ENCODE measurements around the gene HDAC9.
A peak's percentile ranks its signal among the peaks of the same experiment; 100 is the strongest.

Gene HDAC9

GRCh38 chr7:18541871-18542212, 46.3 kb downstream of the HDAC9 start:
- Histone ChIP-seq H2BK120ac (ENCODE audit: low read depth, low read length) (no peak overlapping the region), H3K4ac (ENCODE audit: low read depth, low read length) (no peak overlapping the region), H3K4me1 (ENCODE audit: control insufficient read depth, low read depth, low read length) (no peaks in the 10 kb centered on the region), H3K4me3 (ENCODE audit: low read length) (no peak overlapping the region), H2BK5ac (ENCODE audit: low read length) (no peak overlapping the region), H4K5ac (ENCODE audit: low read length) (no peak overlapping the region), H3K9ac (ENCODE audit: low read length) (no peak overlapping the region), H3K23ac (ENCODE audit: low read length) (no peak overlapping the region), H3K18ac (ENCODE audit: low read length) (no peak overlapping the region), H2BK15ac (replicated peaks; ENCODE audit: low read depth) (no peak overlapping the region), H2AK5ac (ENCODE audit: low read length) (no peak overlapping the region), H3K4me2 (ENCODE audit: low read length) (no peak overlapping the region), H3K27me3 (ENCODE audit: insufficient read depth, low read length, poor library complexity) (no peaks in the 10 kb centered on the region), H3K36me3 (ENCODE audit: control insufficient read depth, insufficient read depth, low read length) (no peaks in the 10 kb centered on the region), H3K27ac (ENCODE audit: low read depth, low read length) (no peak overlapping the region), H3K56ac (ENCODE audit: low read length) (no peak overlapping the region), H3K79me1 (ENCODE audit: low read length) (no peaks in the 10 kb centered on the region), H4K8ac (ENCODE audit: low read depth, low read length) (no peak overlapping the region), H3K79me2 (ENCODE audit: control insufficient read depth, insufficient read depth, low read length) (no peaks in the 10 kb centered on the region)
- DNase-seq = no peak
- WGBS (ENCODE audit: extremely low coverage, insufficient coverage, low lambda C conversion rate) = no CpG with 5 or more reads among the region's 6 CpGs

- no peak overlapping the region for H4K8ac ChIP-seq (ENCODE audit: low read depth, low read length)
- H2AK5ac ChIP-seq (ENCODE audit: low read length) = no peak overlapping the region
- no peak overlapping the region for H2BK120ac ChIP-seq (ENCODE audit: low read depth, low read length)
- DNase-seq = no peak
- H2BK5ac ChIP-seq (ENCODE audit: low read length) = no peak overlapping the region
- WGBS (ENCODE audit: extremely low coverage, insufficient coverage, low lambda C conversion rate) = no CpG with 5 or more reads among the region's 3 CpGs
- no peak overlapping the region for H3K9ac ChIP-seq (ENCODE audit: low read length)
- no peak overlapping the region for H3K18ac ChIP-seq (ENCODE audit: low read length)
- H3K27ac ChIP-seq (ENCODE audit: low read depth, low read length) = no peak overlapping the region
- H3K27me3 ChIP-seq (ENCODE audit: insufficient read depth, low read length, poor library complexity) = no peaks in the 10 kb centered on the region
- no peak overlapping the region for H3K4me3 ChIP-seq (ENCODE audit: low read length)
- H2BK15ac ChIP-seq (replicated peaks; ENCODE audit: low read depth) = no peak overlapping the region
- no peaks in the 10 kb centered on the region for H3K4me1 ChIP-seq (ENCODE audit: control insufficient read depth, low read depth, low read length)
- no peak overlapping the region for H4K5ac ChIP-seq (ENCODE audit: low read length)
- no peaks in the 10 kb centered on the region for H3K79me2 ChIP-seq (ENCODE audit: control insufficient read depth, insufficient read depth, low read length)
- H3K4me2 ChIP-seq (ENCODE audit: low read length) = no peak overlapping the region
- no peaks in the 10 kb centered on the region for H3K79me1 ChIP-seq (ENCODE audit: low read length)
- H3K23ac ChIP-seq (ENCODE audit: low read length) = no peak overlapping the region
- H3K36me3 ChIP-seq (ENCODE audit: control insufficient read depth, insufficient read depth, low read length) = no peaks in the 10 kb centered on the region
- H3K56ac ChIP-seq (ENCODE audit: low read length) = no peak overlapping the region
- H3K4ac ChIP-seq (ENCODE audit: low read depth, low read length) = no peak overlapping the region
Observed at GRCh38 chr7:18546576-18546975, 51.0 kb downstream of the HDAC9 start.

- H3K4me3 ChIP-seq (ENCODE audit: low read length) = no peak overlapping the region
- H3K23ac ChIP-seq (ENCODE audit: low read length) = no peak overlapping the region
- H2AK5ac ChIP-seq (ENCODE audit: low read length) = no peak overlapping the region
- H3K79me2 ChIP-seq (ENCODE audit: control insufficient read depth, insufficient read depth, low read length) = no peaks in the 10 kb centered on the region
- no peaks in the 10 kb centered on the region for H3K4me1 ChIP-seq (ENCODE audit: control insufficient read depth, low read depth, low read length)
- no peak overlapping the region for H3K27ac ChIP-seq (ENCODE audit: low read depth, low read length)
- no peaks in the 10 kb centered on the region for H3K79me1 ChIP-seq (ENCODE audit: low read length)
- H2BK120ac ChIP-seq (ENCODE audit: low read depth, low read length) = no peak overlapping the region
- H3K56ac ChIP-seq (ENCODE audit: low read length) = no peak overlapping the region
- H4K8ac ChIP-seq (ENCODE audit: low read depth, low read length) = no peak overlapping the region
- no peak overlapping the region for H3K4ac ChIP-seq (ENCODE audit: low read depth, low read length)
- DNase-seq = no peak
- no peak overlapping the region for H2BK5ac ChIP-seq (ENCODE audit: low read length)
- no peak overlapping the region for H3K9ac ChIP-seq (ENCODE audit: low read length)
- no peak overlapping the region for H2BK15ac ChIP-seq (replicated peaks; ENCODE audit: low read depth)
- no CpG with 5 or more reads among the region's 4 CpGs for WGBS (ENCODE audit: extremely low coverage, insufficient coverage, low lambda C conversion rate)
- no peak overlapping the region for H4K5ac ChIP-seq (ENCODE audit: low read length)
- no peaks in the 10 kb centered on the region for H3K36me3 ChIP-seq (ENCODE audit: control insufficient read depth, insufficient read depth, low read length)
- H3K27me3 ChIP-seq (ENCODE audit: insufficient read depth, low read length, poor library complexity) = no peaks in the 10 kb centered on the region
- H3K18ac ChIP-seq (ENCODE audit: low read length) = no peak overlapping the region
- no peak overlapping the region for H3K4me2 ChIP-seq (ENCODE audit: low read length)
Observed at GRCh38 chr7:18547509-18548187, 52.1 kb downstream of the HDAC9 start.

GRCh38 chr7:18548534-18548933, 53.0 kb downstream of the HDAC9 start:
- no peaks in the 10 kb centered on the region for H3K36me3 ChIP-seq (ENCODE audit: control insufficient read depth, insufficient read depth, low read length)
- H3K79me1 ChIP-seq (ENCODE audit: low read length) = no peaks in the 10 kb centered on the region
- WGBS (ENCODE audit: extremely low coverage, insufficient coverage, low lambda C conversion rate) = no CpG with 5 or more reads among the region's 1 CpG
- no peak overlapping the region for H3K18ac ChIP-seq (ENCODE audit: low read length)
- H2BK5ac ChIP-seq (ENCODE audit: low read length) = no peak overlapping the region
- no peak overlapping the region for H3K4me3 ChIP-seq (ENCODE audit: low read length)
- no peaks in the 10 kb centered on the region for H3K4me1 ChIP-seq (ENCODE audit: control insufficient read depth, low read depth, low read length)
- no peak for DNase-seq
- H4K5ac ChIP-seq (ENCODE audit: low read length) = no peak overlapping the region
- H3K27me3 ChIP-seq (ENCODE audit: insufficient read depth, low read length, poor library complexity) = no peaks in the 10 kb centered on the region
- H2AK5ac ChIP-seq (ENCODE audit: low read length) = no peak overlapping the region
- H3K79me2 ChIP-seq (ENCODE audit: control insufficient read depth, insufficient read depth, low read length) = no peaks in the 10 kb centered on the region
- H2BK15ac ChIP-seq (replicated peaks; ENCODE audit: low read depth) = no peak overlapping the region
- H3K27ac ChIP-seq (ENCODE audit: low read depth, low read length) = no peak overlapping the region
- H3K56ac ChIP-seq (ENCODE audit: low read length) = no peak overlapping the region
- no peak overlapping the region for H2BK120ac ChIP-seq (ENCODE audit: low read depth, low read length)
- H4K8ac ChIP-seq (ENCODE audit: low read depth, low read length) = no peak overlapping the region
- H3K4me2 ChIP-seq (ENCODE audit: low read length) = no peak overlapping the region
- no peak overlapping the region for H3K23ac ChIP-seq (ENCODE audit: low read length)
- no peak overlapping the region for H3K9ac ChIP-seq (ENCODE audit: low read length)
- no peak overlapping the region for H3K4ac ChIP-seq (ENCODE audit: low read depth, low read length)

GRCh38 chr7:18550574-18550973, 55.0 kb downstream of the HDAC9 start:
- Histone ChIP-seq H3K18ac (ENCODE audit: low read length) (no peak overlapping the region), H3K4me2 (ENCODE audit: low read length) (no peak overlapping the region), H3K4me3 (ENCODE audit: low read length) (no peak overlapping the region), H3K79me1 (ENCODE audit: low read length) (no peaks in the 10 kb centered on the region), H3K23ac (ENCODE audit: low read length) (no peak overlapping the region), H2AK5ac (ENCODE audit: low read length) (no peak overlapping the region), H3K56ac (ENCODE audit: low read length) (no peak overlapping the region), H3K36me3 (ENCODE audit: control insufficient read depth, insufficient read depth, low read length) (no peaks in the 10 kb centered on the region), H3K4ac (ENCODE audit: low read depth, low read length) (no peak overlapping the region), H3K4me1 (ENCODE audit: control insufficient read depth, low read depth, low read length) (no peaks in the 10 kb centered on the region), H3K79me2 (ENCODE audit: control insufficient read depth, insufficient read depth, low read length) (no peaks in the 10 kb centered on the region), H3K27ac (ENCODE audit: low read depth, low read length) (no peak overlapping the region), H2BK120ac (ENCODE audit: low read depth, low read length) (no peak overlapping the region), H3K9ac (ENCODE audit: low read length) (no peak overlapping the region), H3K27me3 (ENCODE audit: insufficient read depth, low read length, poor library complexity) (no peaks in the 10 kb centered on the region), H2BK5ac (ENCODE audit: low read length) (no peak overlapping the region), H4K8ac (ENCODE audit: low read depth, low read length) (no peak overlapping the region), H2BK15ac (replicated peaks; ENCODE audit: low read depth) (no peak overlapping the region), H4K5ac (ENCODE audit: low read length) (no peak overlapping the region)
- WGBS (ENCODE audit: extremely low coverage, insufficient coverage, low lambda C conversion rate) = no CpG with 5 or more reads among the region's 1 CpG
- peak; percentile 37 for DNase-seq

- Histone ChIP-seq H3K27me3 (ENCODE audit: insufficient read depth, low read length, poor library complexity) (no peaks in the 10 kb centered on the region), H2BK15ac (replicated peaks; ENCODE audit: low read depth) (no peak overlapping the region), H3K4me2 (ENCODE audit: low read length) (no peak overlapping the region), H3K4me1 (ENCODE audit: control insufficient read depth, low read depth, low read length) (no peaks in the 10 kb centered on the region), H3K36me3 (ENCODE audit: control insufficient read depth, insufficient read depth, low read length) (no peaks in the 10 kb centered on the region), H3K4me3 (ENCODE audit: low read length) (no peak overlapping the region), H2BK120ac (ENCODE audit: low read depth, low read length) (no peak overlapping the region), H4K8ac (ENCODE audit: low read depth, low read length) (no peak overlapping the region), H2AK5ac (ENCODE audit: low read length) (no peak overlapping the region), H3K4ac (ENCODE audit: low read depth, low read length) (no peak overlapping the region), H3K23ac (ENCODE audit: low read length) (no peak overlapping the region), H3K18ac (ENCODE audit: low read length) (no peak overlapping the region), H2BK5ac (ENCODE audit: low read length) (no peak overlapping the region), H3K79me2 (ENCODE audit: control insufficient read depth, insufficient read depth, low read length) (no peaks in the 10 kb centered on the region), H4K5ac (ENCODE audit: low read length) (no peak overlapping the region), H3K79me1 (ENCODE audit: low read length) (no peaks in the 10 kb centered on the region), H3K56ac (ENCODE audit: low read length) (no peak overlapping the region), H3K27ac (ENCODE audit: low read depth, low read length) (no peak overlapping the region), H3K9ac (ENCODE audit: low read length) (no peak overlapping the region)
- WGBS (ENCODE audit: extremely low coverage, insufficient coverage, low lambda C conversion rate) = no CpG with 5 or more reads among the region's 2 CpGs
- no peak for DNase-seq
Observed at GRCh38 chr7:18552316-18552916, 56.9 kb downstream of the HDAC9 start.

Data from mesendoderm (in vitro differentiated cells).